COR-L47 (cell line): ENCODE results near the gene TMEM253.

Experiments used
- DNase-seq: peaks from one replicate; lab custom pipeline; 2025; lab: John Stamatoyannopoulos, UW

TMEM253 gene

DNA sequence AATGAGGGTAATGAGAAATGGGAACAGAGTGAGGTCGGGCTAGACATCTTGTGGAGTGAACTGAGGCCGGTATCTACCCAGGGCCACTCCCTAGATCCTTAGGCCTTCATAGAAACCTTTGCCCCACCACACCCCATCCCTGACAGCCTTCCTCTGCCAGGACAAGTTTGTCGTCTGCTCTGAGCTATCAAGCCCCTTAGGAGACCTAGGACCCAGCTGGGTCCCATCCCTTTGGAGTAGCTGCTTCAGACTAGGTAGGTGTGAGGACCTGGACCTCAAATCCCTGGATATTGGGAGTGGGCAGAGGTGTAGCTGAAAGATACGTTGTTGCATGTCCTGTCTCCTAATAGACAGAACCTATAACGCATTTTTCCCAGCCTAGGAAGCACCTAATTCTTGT is at the start of gene TMEM253:
Gene TMEM253, plus strand, starts transcription at position 136 of the 400 bp plus-strand sequence. CDS start 278 bp downstream, outside the sequence.
- DNase-seq, result no peak

DNA sequence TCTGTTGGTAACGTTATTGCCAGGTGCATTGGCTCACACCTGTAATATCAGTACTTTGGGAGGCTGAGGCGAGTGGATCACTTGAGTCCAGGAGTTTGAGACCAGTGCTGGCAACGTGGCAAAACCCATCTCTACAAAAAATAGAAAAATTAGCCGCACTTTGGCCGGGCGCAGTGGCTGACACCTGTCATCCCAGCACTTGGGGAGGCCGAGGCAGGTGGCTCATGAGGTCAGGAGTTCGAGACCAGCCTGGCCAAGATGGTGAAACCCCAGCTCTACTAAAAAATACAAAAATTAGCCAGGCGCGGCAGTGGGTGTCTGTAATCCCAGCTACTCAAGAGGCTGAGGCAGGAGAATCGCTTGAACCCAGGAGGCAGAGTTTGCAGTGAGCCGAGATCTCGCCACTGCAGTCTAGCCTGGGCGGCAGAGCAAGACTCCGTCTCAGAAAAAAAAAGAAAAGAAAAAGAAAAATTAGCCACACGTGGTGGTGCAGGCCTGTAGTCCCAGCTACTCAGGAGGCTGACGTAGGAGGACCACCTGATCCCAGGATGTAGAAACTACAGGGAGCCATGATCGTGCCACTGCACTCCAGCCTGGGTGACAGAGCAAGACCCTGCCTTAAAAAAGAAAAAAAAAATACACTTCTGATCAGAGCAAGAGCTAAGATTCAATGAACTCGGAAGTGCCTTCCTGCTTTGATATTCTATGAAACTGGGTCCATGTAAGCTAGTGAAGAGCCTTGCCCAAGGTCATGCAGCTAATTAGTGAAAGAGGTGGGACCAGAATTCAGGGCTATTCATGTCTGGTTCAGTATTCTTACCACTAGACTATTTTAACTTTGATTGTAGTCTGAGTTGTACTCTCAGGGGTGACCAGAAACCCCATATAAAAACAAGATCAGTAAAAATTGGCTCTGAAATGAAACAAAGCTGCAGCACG is 47.4 kb upstream of the TMEM253 start:
- DNase-seq, result no peak

DNA sequence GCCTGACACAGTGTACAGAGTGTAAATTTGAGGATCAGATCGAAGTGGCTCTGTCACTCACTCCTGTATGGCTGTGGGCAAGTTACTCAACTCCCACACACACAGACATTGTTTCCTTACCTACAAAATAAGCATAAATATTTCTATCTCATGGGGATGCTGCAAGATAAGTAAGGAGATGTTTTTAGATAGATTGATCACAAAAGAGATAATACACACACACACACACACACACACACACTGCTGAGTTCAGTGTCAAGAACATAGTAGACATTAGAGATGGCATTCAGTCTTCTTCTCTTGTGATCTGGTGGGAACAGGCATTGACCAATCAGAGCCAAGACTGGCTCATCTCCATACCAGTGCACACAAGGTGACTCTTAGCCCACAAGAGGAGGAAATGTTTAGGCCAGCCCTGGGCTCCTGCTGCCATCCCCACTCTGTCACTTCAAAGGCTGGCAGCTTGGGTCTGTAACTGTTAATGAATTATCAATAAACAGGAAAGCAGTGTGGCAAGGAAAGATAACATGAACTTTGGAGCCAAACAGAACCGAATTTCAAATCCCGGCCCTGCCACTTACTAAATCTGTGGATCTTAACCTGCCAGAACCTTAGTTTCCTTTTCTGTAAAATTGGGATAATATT is 46.6 kb upstream of the TMEM253 start:
- DNase-seq, result no peak

DNA sequence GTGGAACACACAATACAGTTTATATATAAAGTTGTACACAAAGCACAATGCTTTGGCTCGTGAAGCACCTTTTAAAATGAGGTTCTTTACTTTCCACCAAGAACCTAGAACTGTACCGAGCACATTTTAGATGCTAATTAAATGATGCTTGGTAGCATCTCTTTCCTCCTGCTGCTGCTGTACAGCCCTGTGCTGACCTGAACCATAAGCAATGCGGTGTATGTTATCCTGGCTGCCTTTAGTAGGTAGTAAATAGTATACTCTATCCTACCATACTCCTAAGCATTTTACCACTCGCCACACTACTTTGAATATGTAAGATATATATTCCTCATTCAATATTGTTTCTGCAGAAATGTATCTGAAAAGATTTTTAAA is 46.1 kb upstream of the TMEM253 start:
- no peak for DNase-seq

DNA sequence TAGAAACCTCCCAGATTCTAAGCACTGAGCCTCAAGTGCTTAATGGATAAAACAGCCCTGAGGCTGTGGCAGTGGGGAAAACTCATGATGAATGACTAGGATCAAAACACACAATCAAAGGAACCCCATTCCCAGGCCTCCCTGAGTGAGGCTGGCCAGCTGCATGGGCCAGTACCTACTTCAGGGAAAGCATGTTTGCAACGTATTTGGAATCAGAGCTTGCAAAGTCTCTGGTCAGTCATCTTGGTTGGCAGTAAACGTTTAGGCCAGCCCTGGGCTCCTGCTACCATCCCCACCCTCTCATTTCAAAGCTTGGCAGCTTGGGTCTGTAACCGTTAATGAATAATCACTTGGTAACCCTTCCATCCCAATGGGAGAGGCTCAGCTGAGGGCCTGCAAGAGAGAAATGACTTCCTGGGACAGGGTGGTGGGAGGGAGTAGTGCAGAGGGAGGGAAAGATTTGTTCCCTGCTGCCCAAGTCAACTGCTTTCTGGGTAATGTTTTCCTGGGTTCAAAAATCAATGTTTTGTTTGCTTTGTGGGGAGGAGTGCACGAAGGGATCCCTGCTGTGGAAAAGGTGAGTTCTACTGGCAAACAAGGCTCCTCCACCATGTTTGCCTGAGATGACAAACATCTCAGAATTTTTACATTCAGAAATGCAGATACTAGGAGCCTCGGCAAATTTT is 45.3 kb upstream of the TMEM253 start:
- DNase-seq, result no peak

DNA sequence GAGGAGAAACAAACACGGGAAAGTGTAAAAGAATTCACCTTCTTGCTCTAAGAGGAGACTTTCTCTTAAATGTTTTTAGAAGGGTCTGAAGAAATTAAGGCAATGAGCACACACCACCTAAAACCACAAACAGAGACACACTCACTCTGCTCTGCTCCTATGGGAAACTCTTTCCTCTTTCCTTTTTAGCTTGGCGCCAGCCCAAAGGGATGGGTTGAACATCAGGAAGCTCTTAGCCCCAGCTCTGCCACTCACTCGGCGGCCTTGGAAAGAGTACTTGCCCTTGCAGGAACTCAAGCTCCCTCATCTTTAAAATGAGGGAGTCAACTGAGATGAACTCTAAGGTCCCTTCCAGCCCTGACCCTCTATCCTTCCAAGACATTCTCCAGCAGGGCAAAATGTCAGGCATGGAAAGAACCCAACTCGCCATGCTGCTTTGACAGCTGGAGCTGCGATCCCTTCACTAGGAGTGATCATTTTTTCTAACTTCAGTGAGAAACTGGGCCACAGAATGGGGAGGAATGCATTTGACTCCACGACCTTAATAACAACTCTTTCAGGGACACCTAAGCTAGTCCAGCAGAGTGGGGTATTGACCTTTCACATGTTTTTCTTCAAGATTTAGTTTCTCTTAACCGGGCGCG is 44.2 kb upstream of the TMEM253 start:
- no peak for DNase-seq

DNA sequence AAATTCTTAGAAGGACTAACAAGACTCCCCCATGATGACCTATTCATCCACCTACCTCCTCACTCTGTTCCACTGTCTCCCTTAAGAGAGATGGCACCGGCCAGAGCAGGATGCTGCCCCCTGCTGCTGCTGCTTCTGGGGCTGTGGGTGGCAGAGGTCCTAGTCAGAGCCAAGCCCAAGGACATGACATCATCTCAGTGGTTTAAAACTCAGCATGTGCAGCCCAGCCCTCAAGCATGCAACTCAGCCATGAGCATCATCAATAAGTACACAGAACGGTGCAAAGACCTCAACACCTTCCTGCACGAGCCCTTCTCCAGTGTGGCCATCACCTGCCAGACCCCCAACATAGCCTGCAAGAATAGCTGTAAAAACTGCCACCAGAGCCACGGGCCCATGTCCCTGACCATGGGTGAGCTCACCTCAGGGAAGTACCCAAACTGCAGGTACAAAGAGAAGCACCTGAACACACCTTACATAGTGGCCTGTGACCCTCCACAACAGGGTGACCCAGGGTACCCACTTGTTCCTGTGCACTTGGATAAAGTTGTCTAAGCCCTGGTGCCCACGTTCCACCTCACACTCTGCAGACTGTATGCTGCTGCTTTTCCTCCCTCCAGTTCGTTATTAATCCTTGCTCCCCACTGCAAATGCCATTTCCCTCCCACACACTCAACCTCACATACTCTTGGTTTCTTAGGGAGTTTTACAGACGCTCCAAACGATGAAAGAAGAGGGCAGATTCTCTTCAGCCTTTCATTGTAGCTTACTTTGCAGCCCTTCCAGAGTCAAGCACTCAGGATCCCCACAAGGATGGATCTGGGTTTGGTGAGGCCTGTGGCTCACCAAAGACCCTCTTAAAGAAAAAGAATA is 42.8 kb upstream of the TMEM253 start, which contains the start of gene RNASE8:
Gene RNASE8, plus strand, starts transcription at position 20 of the 873 bp plus-strand sequence. Its CDS starts 71 bp downstream, at position 91.
- DNase-seq, result no peak

DNA sequence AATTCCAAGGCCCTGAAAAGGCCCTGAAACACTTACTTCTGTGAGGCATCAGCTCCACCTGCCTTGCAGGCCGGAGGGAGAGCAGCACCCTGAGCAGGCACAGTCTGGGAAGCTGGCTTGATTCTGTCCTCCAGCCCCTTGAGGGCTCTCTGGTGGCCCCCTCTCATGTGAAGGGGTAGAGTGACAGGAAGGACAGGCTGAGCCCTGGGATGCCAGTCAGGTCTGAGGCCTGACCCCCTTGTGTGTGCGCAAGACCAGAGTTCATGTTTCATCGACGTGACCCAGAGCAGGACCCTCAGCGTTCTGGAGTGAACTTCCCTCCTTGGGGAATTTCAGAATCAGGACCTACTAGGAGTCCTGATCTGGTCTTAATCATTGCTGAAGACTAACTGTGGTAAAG is 42.0 kb upstream of the TMEM253 start:
- no peak for DNase-seq

DNA sequence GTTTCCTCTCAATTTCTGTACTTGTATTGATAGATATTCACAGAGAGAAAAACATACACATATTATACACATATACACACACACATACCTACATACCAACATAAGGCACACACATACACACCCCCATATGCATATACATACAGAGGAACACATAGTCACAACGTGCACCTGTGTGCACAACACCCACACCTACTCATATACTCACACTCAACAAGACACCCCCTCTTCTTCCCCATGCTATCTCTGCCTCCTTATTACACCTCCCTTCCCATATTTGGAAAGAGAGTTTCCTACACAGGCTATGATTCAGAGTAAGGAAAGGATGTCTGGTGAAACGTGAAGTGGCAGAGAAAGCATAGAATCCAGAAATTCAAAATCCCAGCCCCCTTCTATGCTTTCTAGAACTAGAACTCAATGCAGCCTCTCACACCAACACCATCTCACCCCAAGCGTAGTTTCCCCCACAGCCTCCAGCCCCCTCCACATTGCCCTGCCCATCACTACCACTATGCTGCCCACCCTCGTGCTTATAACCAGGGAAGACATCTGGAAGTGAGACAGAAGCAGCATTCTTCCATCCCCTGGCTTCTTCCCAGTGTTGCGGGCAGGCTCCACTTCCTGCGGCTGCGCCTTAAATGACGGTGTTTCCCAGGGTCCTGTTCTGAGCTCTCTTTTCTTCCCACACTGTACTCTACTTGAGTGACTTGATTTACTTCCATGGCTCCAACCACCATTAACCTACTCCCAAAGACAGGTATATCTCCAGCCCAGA is 40.8 kb upstream of the TMEM253 start:
- DNase-seq, result no peak

DNA sequence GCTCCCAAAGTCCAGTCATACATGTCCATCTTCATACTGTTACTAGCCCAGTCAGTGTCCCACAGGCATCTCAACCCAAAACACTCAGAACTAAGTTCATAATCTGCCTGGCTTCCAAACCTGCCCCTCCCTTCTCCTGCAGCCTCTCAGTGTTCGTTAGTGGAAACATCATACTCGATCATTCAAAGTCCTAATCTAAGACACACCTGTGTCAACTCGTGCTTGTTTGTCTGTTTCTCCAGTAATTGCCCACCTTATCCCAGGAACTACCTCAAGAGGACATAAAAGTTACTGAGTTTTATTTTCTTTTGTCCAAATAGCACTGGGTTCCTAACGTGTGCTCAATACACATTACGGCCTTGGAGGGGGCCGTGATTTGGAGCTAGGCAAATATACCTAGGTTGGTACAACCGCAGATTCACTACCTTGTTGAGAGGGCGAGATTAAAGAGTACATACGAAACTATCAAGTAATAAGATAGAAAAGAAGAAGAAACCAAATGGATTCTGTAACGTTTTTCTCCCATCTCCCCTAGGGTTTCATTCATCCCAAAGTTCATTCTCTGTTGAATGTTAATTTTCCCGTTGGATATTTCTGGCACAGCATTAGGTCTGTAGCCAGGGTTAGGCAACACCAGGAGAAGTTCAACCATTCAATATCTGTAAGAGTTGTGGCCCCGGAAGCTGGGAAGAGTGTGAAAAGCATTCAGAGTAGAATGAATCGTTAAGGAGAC is 40.1 kb upstream of the TMEM253 start:
- DNase-seq, result no peak

DNA sequence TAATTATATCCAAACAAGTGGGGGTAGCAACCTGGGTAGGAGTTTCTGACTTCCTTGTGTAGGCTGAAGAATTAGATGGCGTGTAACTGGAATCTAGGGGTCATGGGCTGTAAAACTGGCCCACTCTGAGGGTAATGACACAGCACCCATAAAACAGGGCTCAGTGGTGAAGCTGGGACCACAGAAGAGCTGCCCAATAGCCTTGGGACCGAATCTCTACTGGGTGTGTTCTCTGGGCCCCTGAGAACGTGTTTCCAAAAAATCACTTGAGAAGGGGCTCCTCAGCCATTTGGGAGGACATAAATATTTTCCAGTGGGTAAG is 39.6 kb upstream of the TMEM253 start:
- no peak for DNase-seq

DNA sequence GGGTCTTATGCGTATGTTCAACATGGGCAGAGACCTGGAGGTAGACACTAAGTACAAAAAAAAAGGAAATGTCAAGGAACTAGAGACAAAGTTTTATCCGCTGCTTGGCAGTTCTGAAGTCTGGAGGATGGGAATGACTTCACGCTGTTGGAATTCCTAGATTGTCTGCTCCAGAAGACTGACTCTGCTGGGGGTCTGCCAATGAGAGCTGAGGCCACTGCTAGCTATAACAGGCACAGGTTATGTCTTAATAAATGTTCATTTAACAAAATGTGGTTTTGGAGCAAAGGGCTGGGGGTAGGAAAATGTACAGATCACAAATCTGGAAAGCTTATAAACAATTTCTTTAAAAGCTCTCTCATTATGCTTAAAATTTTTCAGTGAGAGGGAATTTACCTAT is 37.4 kb upstream of the TMEM253 start:
- DNase-seq, result no peak

DNA sequence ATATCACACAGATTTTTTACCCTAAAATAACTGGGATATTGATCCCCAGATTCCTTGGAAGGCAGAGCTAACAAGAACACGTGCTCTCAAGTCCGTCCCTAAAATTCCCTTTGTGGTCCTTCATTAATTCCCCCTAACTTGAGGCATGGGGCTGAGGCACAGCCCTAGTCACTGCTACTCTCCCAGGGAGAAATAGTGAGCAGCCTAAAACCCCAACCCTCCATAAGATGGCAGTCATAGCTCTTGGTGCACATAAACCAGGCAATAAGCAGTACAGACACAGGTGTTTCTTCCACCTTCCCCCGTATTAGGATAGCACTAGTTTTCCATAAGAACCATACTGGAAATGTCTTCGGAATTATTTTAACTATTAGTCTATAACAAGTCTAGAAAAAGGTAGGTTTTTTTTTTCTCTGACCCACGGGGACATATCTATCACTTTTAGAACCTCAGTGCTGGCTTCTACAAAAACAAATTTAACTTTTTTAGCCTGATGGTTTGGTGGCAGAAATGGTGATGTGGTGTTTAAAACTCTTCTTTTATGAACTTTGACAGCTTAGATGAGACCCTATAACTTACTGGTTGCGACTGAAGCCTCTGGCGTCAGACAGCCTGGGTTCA is 33.9 kb upstream of the TMEM253 start:
- DNase-seq, result peak; percentile 21

DNA sequence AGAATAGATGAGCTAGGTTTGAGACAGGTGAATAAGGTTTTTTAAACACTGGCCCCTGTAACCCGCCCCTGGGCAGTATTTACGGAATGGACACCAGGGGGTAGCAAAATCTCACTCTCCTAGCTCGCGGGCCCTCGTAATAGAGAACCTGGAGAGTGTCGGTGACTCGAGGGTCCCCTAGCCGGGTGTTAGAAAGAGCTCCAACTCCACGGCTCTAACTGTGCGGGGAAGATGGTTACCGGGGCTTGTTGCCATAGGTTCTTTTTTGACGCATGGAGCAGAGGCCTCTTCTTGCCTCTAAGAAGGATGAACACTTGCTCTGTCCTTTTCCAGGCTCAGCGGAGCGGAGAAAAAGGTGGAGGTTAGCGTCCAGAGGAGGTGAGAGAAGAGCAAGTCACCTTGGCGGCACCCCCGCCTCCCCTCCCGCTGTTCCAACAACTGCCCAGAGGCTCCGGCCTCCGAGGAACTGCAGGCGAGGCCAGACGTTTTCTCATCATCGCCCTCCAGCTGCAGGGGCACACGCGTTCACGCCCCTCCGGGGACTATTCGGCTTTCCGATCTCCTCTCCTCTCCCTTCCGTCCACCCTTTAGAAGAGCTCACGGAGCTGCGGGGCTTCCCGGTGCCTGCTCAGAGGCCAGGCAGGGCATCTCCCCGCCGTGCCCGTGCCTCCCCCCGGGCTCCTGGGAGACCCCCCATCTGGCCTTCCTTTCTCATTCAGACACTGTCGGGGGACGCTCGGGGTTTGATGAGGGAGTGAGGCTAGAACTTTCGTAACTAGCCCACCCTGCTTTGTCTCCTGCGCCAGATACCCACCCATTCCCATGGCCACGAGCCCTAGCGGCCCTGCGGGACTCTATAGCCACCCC is 32.1 kb upstream of the TMEM253 start:
- DNase-seq, result peak; percentile 71

DNA sequence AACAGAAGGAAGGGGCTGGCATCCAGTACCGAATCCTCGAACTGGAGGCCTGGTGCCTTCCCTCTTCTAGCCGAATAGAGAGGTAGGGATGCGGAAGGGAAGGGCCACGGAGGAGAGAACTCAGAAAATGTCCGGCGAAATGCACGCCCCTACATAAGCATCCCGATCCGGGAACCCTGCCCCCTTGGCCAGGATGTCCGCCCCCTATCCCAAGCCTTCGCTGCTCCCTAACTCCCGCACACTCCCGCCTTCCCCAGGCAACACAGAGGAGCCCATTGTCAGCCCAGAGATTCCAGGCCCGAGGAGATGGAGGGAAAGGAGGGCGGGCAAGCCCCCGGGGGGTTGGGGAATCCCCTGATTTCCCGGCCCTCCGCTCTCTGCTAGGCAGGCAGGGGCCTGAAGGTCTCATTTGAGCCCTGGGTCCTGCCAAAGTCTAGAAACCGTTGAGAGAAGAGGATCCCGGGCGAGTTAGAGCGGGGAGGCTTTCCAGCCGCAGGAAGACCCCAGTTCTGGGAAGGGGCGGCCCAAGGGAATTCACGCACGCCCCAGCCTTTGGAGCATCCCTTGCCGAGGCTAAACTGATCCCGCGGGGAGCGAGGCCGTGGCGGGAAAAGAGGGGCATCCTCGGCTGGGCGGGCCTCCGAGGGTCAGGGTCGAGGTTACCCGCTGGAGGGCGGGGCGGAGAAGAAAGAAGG is 31.3 kb upstream of the TMEM253 start:
- DNase-seq, result no peak

DNA sequence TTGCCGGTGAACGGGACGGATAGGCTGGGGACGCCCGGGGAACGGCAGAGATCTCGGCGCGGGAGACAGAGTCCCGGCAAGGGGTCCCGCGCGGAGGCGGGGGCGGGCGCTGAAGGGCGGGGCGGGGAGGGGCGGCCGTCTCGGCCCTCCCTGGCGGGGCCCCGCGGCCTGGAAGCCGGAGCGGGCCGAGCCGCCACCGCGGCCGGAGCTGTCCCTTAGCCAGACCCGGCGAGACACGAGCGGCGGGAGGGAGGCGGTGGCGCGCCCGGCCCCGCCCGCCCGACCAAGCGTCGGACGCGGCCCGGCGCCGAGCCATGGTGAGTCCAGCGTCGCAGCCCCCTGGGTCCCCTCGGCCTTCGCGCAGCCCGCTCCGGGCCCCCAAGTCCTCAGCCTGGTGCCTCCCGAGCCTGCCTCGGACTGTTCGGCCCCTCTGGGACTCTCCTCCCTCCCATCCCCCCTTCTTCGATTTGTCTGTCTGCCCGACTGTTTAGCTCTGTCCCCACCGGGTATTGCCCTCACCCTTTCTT is 30.7 kb upstream of the TMEM253 start, which contains the start of gene ARHGEF40:
Gene ARHGEF40, plus strand, starts transcription at position 222 of the 527 bp plus-strand sequence. Its CDS starts 93 bp downstream, at position 315.
- no peak for DNase-seq

DNA sequence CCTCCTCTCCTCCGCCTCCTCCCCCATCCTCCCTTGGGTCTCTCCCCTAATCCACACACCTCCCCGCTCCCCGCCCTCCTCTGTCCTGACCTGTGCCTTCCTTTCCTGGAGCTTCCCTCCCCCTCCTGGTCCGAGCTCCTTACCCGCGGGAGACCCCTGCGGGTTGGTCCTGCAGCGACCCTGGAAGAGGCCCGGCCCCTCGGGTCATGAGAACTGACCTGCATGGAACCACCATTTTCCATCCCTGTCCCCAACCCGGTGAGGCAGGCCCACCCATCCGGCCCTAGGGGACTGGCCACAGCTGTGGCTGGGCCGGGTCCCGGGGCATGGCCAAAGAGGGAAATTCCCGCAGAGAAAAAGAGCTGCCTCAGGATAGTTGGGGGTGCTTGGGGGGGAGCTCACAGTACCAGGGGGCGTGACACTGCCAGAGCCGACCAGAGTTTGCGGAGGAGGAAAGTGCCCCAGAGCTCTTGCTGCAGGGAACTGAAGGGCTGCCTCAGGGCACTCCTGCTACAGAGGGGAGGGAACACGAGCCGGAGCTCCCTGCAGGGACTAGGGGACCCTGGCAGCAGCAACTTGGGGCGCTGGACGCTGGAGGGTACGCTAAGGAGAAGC is 30.1 kb upstream of the TMEM253 start:
- DNase-seq, result no peak
